SK-N-MC (cell line): ENCODE results near the gene FOXRED2.
A peak's percentile ranks its signal among the peaks of the same experiment; 100 is the strongest.
"Not testable (repeated sequence)": the region's sequence is repeated elsewhere in the genome, so short reads cannot be mapped to it uniquely, and the experiment has no call there.

Experiments
- DNase-seq: peaks from one replicate; pipeline ENCODE4 v3.0.0-alpha.2; 2011; ENCODE audit warnings: low read depth, low spot score
- H3K27ac ChIP-seq: fragments of 200-600 bp; sonication (generic); 2 replicates; pipeline ENCODE4 v1.5.1; 2016; ENCODE audit warnings: mixed run types
- H3K36me3 ChIP-seq: fragments of 200-600 bp; sonication (generic); 2 replicates; pipeline ENCODE4 v1.6.1; 2017; ENCODE audit warnings: antibody characterized with exemption, low read length, mixed read lengths; ENCODE audit not compliant: insufficient read depth
- H3K4me3 ChIP-seq: fragments of 200-600 bp; sonication (generic); 2 replicates; pipeline ENCODE4 v1.5.1; 2016
- H3K9ac ChIP-seq: fragments of 200-600 bp; sonication (generic); 2 replicates; pipeline ENCODE4 v1.8.0; 2017; ENCODE audit warnings: mixed run types, mixed read lengths; ENCODE audit not compliant: insufficient read length
- H3K9me3 ChIP-seq: fragments of 200-600 bp; sonication (generic); 2 replicates; pipeline ENCODE4 v1.6.1; 2017; ENCODE audit warnings: low read depth, mild to moderate bottlenecking, antibody characterized with exemption, low read length, moderate library complexity, mixed read lengths
- EZH2 ChIP-seq: fragments of 200-600 bp; sonication (generic); IDR thresholded peaks from one replicate; pipeline ENCODE4 v1.6.1; 2017; ENCODE audit warnings: antibody characterized with exemption
- FOXP2 ChIP-seq: optimal IDR thresholded peaks from 2 replicates; pipeline ENCODE3; 2011; ENCODE audit warnings: mild to moderate bottlenecking, moderate library complexity; ENCODE audit not compliant: insufficient read depth; ENCODE audit errors: extremely low read length, control extremely low read depth
- POLR2AphosphoS5 ChIP-seq: IDR thresholded peaks from 2 replicates; pipeline ENCODE4 v1.6.1; 2012; ENCODE audit warnings: mild to moderate bottlenecking, low read depth, low read length, borderline replicate concordance

The FOXRED2 gene

GRCh38 chr22:36528341-36528740 lies 21.5 kb upstream of the FOXRED2 start:
- Histone ChIP-seq H3K4me3 (peak overlapping the region; percentile 91), H3K9me3 (no peaks in the 10 kb centered on the region), H3K36me3 (peaks cover 50% of the 10 kb centered on the region), H3K27ac (peak overlapping the region; percentile 92), H3K9ac (peak overlapping the region; percentile 99)
- no peak for DNase-seq
- TF ChIP-seq FOXP2, result no peak
- TF ChIP-seq EZH2, result no peak
- TF ChIP-seq POLR2AphosphoS5, result no peak

- Histone ChIP-seq H3K36me3 (peaks cover 100% of the 10 kb centered on the region), H3K9ac (no peak overlapping the region), H3K27ac (no peak overlapping the region), H3K9me3 (no peaks in the 10 kb centered on the region), H3K4me3 (no peak overlapping the region)
- DNase-seq, result no peak
- TF ChIP-seq POLR2AphosphoS5, result no peak
- TF ChIP-seq EZH2, result no peak
- TF ChIP-seq FOXP2, result no peak
Observed at GRCh38 chr22:36522662-36523061, 15.8 kb upstream of the FOXRED2 start.

- Histone ChIP-seq H3K9me3 (no peaks in the 10 kb centered on the region), H3K9ac (no peak overlapping the region), H3K36me3 (peaks cover 100% of the 10 kb centered on the region), H3K27ac (no peak overlapping the region), H3K4me3 (no peak overlapping the region)
- no peak for DNase-seq
- TF ChIP-seq EZH2, result no peak
- no peak for TF ChIP-seq FOXP2
- TF ChIP-seq POLR2AphosphoS5, result no peak
Observed at GRCh38 chr22:36520423-36520822, 13.6 kb upstream of the FOXRED2 start.

GRCh38 chr22:36519906-36520305 lies 13.1 kb upstream of the FOXRED2 start:
- H3K27ac ChIP-seq, H3K9ac ChIP-seq, H3K9me3 ChIP-seq, H3K4me3 ChIP-seq, DNase-seq: not testable (repeated sequence)
- H3K36me3 ChIP-seq, result peaks cover 99% of the 10 kb centered on the region

- Histone ChIP-seq H3K27ac (no peak overlapping the region), H3K4me3 (no peak overlapping the region), H3K36me3 (peaks cover 93% of the 10 kb centered on the region), H3K9ac (no peak overlapping the region), H3K9me3 (no peaks in the 10 kb centered on the region)
- no peak for DNase-seq
- TF ChIP-seq EZH2, result no peak
- TF ChIP-seq FOXP2, result no peak
- no peak for TF ChIP-seq POLR2AphosphoS5
Observed at GRCh38 chr22:36514766-36515165, 7.9 kb upstream of the FOXRED2 start.

- no peak for DNase-seq
- no peak for TF ChIP-seq EZH2
- no peak for TF ChIP-seq POLR2AphosphoS5
- TF ChIP-seq FOXP2, result no peak
- Histone ChIP-seq H3K9me3 (no peaks in the 10 kb centered on the region), H3K9ac (no peak overlapping the region), H3K4me3 (no peak overlapping the region), H3K36me3 (peaks cover 75% of the 10 kb centered on the region), H3K27ac (no peak overlapping the region)
Observed at GRCh38 chr22:36512991-36513390, 6.2 kb upstream of the FOXRED2 start.

- no peak for DNase-seq
- Histone ChIP-seq H3K36me3 (peaks cover 68% of the 10 kb centered on the region), H3K27ac (no peak overlapping the region), H3K9ac (no peak overlapping the region), H3K4me3 (no peak overlapping the region), H3K9me3 (no peaks in the 10 kb centered on the region)
- TF ChIP-seq FOXP2 (no peak), EZH2 (no peak), POLR2AphosphoS5 (no peak)
Observed at GRCh38 chr22:36512333-36512732, 5.5 kb upstream of the FOXRED2 start.

GRCh38 chr22:36510966-36511881 lies 4.4 kb upstream of the FOXRED2 start:
- Histone ChIP-seq H3K36me3 (peaks cover 57% of the 10 kb centered on the region), H3K9ac (no peak overlapping the region), H3K9me3 (no peaks in the 10 kb centered on the region), H3K27ac (peak overlapping the region; percentile 6; the same call in 1 of the 2 replicates), H3K4me3 (no peak overlapping the region)
- TF ChIP-seq EZH2 (no peak), POLR2AphosphoS5 (no peak), FOXP2 (no peak)
- DNase-seq, result no peak
